Measurements from ENCODE around the gene MAP3K20.
"Not testable (repeated sequence)": the region's sequence is repeated elsewhere in the genome, so short reads cannot be mapped to it uniquely, and the experiment has no call there.

MAP3K20 gene

GRCh38 chr2:173281898-173282297 lies 206.3 kb downstream of the MAP3K20 start:
- not testable (repeated sequence) for DNase-seq

DNA sequence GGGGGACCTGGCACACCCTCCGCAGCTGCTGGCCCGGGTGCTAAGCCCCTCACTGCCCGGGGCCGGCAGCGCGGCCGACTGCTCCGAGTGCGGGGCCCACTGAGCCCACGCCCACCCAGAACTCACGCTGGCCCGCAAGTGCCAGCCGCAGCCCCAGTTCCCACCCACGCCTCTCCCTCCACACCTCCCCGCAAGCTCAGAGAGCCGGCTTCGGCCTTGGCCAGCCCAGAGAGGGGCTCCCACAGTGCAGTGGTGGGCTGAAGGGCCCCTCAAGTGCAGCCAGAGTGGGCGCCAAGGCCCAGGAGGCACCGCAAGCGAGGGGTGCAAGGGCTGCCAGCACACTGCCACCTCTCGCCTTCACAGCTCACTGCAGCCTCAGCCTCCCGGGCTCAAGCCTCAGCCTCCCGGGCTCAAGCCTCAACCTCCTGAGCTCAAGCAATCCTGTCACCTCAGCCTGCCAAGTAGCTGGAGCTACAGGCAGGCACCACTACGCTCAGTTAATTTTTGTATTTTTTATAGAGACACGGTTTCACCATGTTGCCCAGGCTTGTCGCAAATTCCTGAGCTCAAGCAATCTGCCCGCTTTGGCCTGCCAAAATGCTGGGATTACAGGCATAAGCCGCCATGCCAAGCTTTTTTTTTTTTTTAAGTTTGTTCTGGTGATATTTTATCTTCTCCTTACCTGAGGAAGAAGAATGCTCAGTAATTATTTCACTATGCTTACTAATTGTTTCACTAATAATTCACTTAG lies 207.3 kb downstream of the MAP3K20 start:
- DNase-seq: no peak

- DNase-seq: no peak
Observed at GRCh38 chr2:173286153-173286809, 210.6 kb downstream of the MAP3K20 start.

DNA sequence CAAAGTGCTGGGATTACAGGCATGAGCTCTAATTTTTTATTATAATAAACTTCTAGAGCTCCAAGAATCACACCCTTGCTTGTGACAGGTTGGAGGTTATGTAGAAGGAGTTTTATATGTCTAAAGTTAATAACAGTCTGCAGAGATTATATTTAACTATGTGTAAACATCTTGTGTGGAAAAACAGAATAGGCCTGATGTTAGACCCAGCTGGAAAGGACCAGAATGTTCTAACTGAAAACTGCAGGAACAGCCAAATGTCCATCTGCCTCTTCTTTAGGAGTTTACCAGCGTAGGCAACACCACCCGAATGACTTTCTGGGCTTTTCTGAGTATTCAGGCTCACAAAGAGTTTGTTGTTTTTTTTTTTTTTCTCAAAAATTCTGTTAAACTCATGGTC lies 211.9 kb downstream of the MAP3K20 start:
- DNase-seq: no peak

GRCh38 chr2:173288561-173288960 lies 212.9 kb downstream of the MAP3K20 start:
- DNase-seq: peak; percentile 69

GRCh38 chr2:173290046-173290445 lies 214.4 kb downstream of the MAP3K20 start:
- peak; percentile 34 for DNase-seq

- no peak for DNase-seq
Observed at GRCh38 chr2:173290518-173290917, 214.9 kb downstream of the MAP3K20 start.

- DNase-seq: no peak
Observed at GRCh38 chr2:173291412-173291811, 215.8 kb downstream of the MAP3K20 start.

DNA sequence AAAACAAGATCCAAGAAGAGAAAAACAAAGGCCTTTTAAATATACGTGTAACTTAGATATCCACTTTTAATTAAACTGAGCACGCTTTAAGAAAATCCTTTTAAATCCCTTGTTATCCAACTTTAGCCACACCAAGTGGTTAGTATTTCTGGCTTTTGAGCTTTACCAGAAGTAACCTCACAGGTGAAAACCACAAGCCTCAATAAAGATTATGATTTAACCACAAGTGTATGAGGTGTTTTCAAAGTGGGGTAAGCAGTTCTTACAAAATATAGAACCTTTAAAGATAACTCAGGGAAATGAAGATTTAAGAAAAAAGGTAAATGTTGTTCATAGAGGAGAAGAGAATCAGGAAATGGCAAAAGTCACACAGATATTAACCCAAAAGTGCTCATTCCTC lies 220.6 kb downstream of the MAP3K20 start:
- DNase-seq: no peak

DNA sequence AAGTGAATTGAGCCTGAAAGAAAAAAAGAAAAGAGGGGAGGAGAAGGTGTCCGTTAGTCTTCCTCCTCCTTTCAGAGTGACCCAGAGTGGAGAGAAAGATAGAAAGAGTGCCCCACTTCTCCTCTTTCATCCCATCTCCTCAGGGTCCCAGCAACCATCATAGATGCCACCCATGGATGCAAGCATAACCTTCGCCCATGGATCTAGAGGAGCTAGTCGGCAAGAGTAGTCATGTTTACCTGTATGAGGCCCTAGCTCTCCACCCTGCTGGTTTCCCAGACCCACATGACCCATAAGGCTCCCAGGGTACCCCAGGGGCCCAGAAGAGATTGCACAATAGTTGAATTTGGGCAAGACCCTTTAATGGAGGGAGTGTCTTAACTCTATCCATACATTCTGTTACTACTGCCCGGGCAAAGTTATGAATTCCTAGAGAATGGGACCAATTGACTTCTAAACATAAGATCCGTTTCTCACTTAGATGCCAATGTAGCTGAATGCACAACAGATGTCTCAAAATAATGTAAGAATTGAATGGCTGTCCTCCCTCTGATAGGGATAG lies 223.0 kb downstream of the MAP3K20 start:
- DNase-seq: no peak

- no peak for DNase-seq
Observed at GRCh38 chr2:173299764-173300163, 224.1 kb downstream of the MAP3K20 start.

GRCh38 chr2:173300458-173300857 lies 224.8 kb downstream of the MAP3K20 start:
- DNase-seq: no peak

DNA sequence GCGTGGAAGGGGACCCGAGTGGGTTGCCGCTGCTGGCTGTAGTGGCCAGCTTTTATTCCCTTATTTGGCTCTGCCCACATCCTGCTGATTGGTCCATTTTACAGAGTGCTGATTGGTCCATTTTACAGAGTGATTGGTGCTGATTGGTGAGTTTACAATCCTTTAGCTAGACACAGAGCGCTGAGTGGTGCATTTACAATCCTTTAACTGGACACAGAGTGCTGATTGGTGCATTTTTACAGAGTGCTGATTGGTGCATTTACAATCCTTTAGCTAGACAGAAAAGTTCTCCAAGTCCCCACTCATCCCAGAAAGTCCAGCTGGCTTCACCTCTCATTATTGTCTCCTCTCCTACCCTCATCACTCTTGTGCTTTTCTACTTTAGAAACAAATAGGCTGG lies 225.9 kb downstream of the MAP3K20 start:
- DNase-seq: not testable (repeated sequence)

GRCh38 chr2:173305303-173305702 lies 229.7 kb downstream of the MAP3K20 start:
- DNase-seq: no peak

DNA sequence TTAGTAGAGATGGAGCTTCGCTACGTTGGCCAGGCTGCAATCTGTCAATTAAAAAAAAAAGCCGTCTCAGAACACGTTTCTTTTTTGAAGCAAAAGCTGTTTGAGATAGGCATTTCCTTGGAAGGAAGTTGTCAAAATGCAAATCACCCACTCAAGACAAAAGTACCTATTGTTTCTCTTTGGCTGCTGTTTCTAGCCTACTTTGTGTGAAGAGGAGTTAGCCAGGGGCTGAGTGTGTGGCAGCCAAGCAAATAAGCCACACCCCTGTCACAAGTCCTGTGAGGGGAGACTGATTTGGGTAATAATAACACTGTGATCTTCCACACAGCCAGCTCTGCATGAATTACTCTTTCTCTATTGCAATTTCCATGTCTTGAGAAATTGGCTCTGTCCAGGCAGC lies 231.6 kb downstream of the MAP3K20 start:
- no peak for DNase-seq

DNA sequence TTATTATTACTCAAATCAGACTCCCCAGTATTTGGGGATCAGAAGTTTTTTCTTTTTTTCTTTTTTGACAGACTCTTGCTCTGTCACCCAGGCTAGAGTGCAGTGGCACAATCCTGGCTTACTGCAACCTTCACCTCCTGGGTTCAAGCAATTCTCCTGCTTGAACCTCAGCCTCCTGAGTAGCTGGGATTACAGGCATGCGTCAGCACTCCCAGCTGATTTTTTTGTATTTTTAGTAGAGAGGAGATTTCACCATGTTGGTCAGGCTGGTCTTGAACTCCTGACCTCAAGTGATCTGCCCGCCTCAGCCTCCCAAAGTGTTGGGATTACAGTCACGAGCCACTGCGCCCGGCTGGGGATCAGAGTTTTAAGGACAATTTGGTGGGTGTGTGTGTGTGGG lies 233.7 kb downstream of the MAP3K20 start:
- DNase-seq: not testable (repeated sequence)

DNA sequence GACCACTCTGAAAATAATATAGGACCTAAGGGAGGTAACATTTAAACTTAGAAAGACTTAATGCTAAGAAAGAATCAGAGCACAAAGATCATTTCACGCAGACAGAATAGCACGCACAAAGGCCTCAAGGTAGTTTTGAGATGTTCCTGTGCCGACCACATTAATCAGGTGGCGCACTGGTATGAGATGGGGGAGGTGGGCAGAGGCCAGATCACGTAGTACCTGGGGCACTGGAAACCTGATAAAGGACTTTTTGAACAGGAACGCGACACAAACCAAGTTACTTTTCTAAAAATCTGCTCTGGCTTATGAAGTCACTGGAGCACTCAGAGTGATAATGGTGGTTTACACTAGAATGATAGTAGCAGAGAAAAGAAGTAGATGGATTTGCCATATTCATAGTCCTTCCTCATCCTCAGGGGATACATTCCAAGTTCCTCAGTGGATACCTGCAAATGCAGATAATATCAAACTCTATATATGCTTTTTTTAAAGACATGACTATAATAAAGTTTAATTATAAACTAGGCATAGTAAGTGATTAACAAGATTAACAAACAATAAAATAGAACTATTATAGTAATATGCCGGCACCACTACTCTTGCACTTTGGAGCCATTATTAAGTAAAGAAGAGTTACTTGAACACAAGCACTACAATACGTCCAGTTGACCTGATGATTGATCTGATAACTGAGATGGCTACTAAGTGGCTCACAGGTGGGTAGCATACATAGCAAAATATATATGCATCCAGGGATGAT lies 236.4 kb downstream of the MAP3K20 start:
- no peak for DNase-seq

Measured in fibroblast of skin of back (primary cell).